Liver (tissue), 9 donors: ENCODE measurements around the gene GPR149. TPM values are rescaled to one million over a fixed set of nuclear protein-coding genes. Genes with fewer than 3 reads are reported as not detected.

Experiments
- DNase-seq: peaks from one replicate; pipeline ENCODE4 v3.0.0-alpha.2; 2017; ENCODE audit warnings: low spot score
- H3K27ac ChIP-seq, 2 donors: one replicate each; pipeline ENCODE4 v1.7.0; 2013; ENCODE audit warnings: inconsistent platforms in 2 of 2, low read length in 2 of 2, control low read depth in 1 of 2, low read depth in 1 of 2, mild to moderate bottlenecking in 1 of 2
- H3K27me3 ChIP-seq, 4 donors: one replicate each; pipeline versions ENCODE4 v1.6.1 to v1.7.0; 2013; ENCODE audit warnings: low read length in 3 of 4, inconsistent platforms in 1 of 4, mild to moderate bottlenecking in 1 of 4, moderate library complexity in 1 of 4; ENCODE audit not compliant: control insufficient read depth in 4 of 4, insufficient read depth in 4 of 4
- H3K36me3 ChIP-seq, 4 donors: one replicate each; pipeline versions ENCODE4 v1.6.1 to v1.7.0; 2013; ENCODE audit warnings: low read length in 3 of 4, mild to moderate bottlenecking in 3 of 4, low read depth in 1 of 4, moderate library complexity in 1 of 4; ENCODE audit not compliant: control insufficient read depth in 4 of 4, insufficient read depth in 3 of 4
- H3K4me1 ChIP-seq, 4 donors: one replicate each; pipeline versions ENCODE4 v1.6.1 to v1.7.0; 2013; ENCODE audit warnings: low read length in 3 of 4, mild to moderate bottlenecking in 3 of 4, moderate library complexity in 1 of 4; ENCODE audit not compliant: control insufficient read depth in 4 of 4, insufficient read depth in 4 of 4
- H3K4me3 ChIP-seq, 3 donors: one replicate each; pipeline versions ENCODE4 v1.6.1 to v1.7.0; 2013; ENCODE audit warnings: low read length in 3 of 3, control low read depth in 1 of 3, low read depth in 1 of 3, mild to moderate bottlenecking in 1 of 3
- H3K9ac ChIP-seq, 2 donors: one replicate each; pipeline ENCODE4 v1.7.0; 2013; ENCODE audit warnings: low read length in 2 of 2, mild to moderate bottlenecking in 2 of 2, moderate library complexity in 2 of 2, control low read depth in 1 of 2, low read depth in 1 of 2
- H3K9me3 ChIP-seq, 4 donors: one replicate each; pipeline versions ENCODE4 v1.6.1 to v1.7.0; 2013; ENCODE audit warnings: low read length in 3 of 4; ENCODE audit not compliant: control insufficient read depth in 4 of 4
- CTCF ChIP-seq: fragments of 150-350 bp; IDR thresholded peaks from 2 replicates; pipeline ENCODE4 v1.5.1; 2017; ENCODE audit warnings: improper control_type of control experiment, low read depth, low read length; ENCODE audit not compliant: missing input control
- EGR1 ChIP-seq, 2 donors: IDR thresholded peaks; 2 replicates each; pipeline ENCODE4 v1.6.1; 2016 to 2018; ENCODE audit warnings: antibody characterized with exemption in 2 of 2, low read depth in 2 of 2
- FOXA1 ChIP-seq: IDR thresholded peaks from 2 replicates; pipeline ENCODE4 v1.6.1; 2016; ENCODE audit warnings: antibody characterized with exemption
- FOXA2 ChIP-seq: IDR thresholded peaks from 2 replicates; pipeline ENCODE4 v1.6.1; 2016; ENCODE audit warnings: antibody characterized with exemption
- GABPA ChIP-seq, 2 donors: IDR thresholded peaks in 1 of 2; conservative IDR thresholded peaks in 1 of 2; 2 replicates each; pipeline ENCODE4 v1.6.1; 2016; ENCODE audit warnings: antibody characterized with exemption in 2 of 2, mild to moderate bottlenecking in 1 of 2, moderate library complexity in 1 of 2
- HNF4A ChIP-seq, 2 donors: conservative IDR thresholded peaks; 2 replicates each; pipeline ENCODE4 v1.6.1; 2016; ENCODE audit warnings: antibody characterized with exemption in 2 of 2, mild to moderate bottlenecking in 2 of 2
- HNF4G ChIP-seq: IDR thresholded peaks from 2 replicates; pipeline ENCODE4 v1.6.1; 2016; ENCODE audit warnings: antibody characterized with exemption
- MAX ChIP-seq: IDR thresholded peaks from 2 replicates; pipeline ENCODE4 v1.6.1; 2016; ENCODE audit warnings: antibody characterized with exemption
- NR2F2 ChIP-seq: IDR thresholded peaks from 2 replicates; pipeline ENCODE4 v1.6.1; 2016; ENCODE audit warnings: antibody characterized with exemption
- RAD21 ChIP-seq, 2 donors: IDR thresholded peaks; 2 replicates each; pipeline ENCODE4 v1.6.1; 2016; ENCODE audit warnings: antibody characterized with exemption in 2 of 2, mild to moderate bottlenecking in 2 of 2
- REST ChIP-seq: IDR thresholded peaks from 2 replicates; pipeline ENCODE4 v1.6.1; 2016; ENCODE audit warnings: antibody characterized with exemption, mild to moderate bottlenecking
- RXRA ChIP-seq, 2 donors: IDR thresholded peaks; 2 replicates each; pipeline ENCODE4 v1.6.1; 2017 to 2018; ENCODE audit warnings: antibody characterized with exemption in 2 of 2, mild to moderate bottlenecking in 1 of 2
- SP1 ChIP-seq: IDR thresholded peaks from 2 replicates; pipeline ENCODE4 v1.6.1; 2018; ENCODE audit warnings: antibody characterized with exemption, mild to moderate bottlenecking
- TAF1 ChIP-seq: conservative IDR thresholded peaks from 2 replicates; pipeline ENCODE4 v1.6.1; 2016; ENCODE audit warnings: antibody characterized with exemption, mild to moderate bottlenecking
- YY1 ChIP-seq: IDR thresholded peaks from 2 replicates; pipeline ENCODE4 v1.6.1; 2016; ENCODE audit warnings: antibody characterized with exemption, mild to moderate bottlenecking
- ZBTB33 ChIP-seq: IDR thresholded peaks from 2 replicates; pipeline ENCODE4 v1.6.1; 2016; ENCODE audit warnings: antibody characterized with exemption
- WGBS: extraction: QIAGEN DNeasy Blood & Tissue Kit; methylation state at CpG from one replicate; pipeline ENCODE4 v1.1.7; 2013; 5-methylcytosine and 5-hydroxymethylcytosine counted together
- polyA plus RNA-seq, 2 donors: library from polyadenylated mRNA; stranded (reverse) in 1 of 2; unstranded in 1 of 2; fragments of 200-250 nt in 1 of 2; fragments of >200 nt in 1 of 2; fragmentation: Nextera tagmentation in 1 of 2; extraction: Ambion mirVana in 1 of 2; gene quantifications; one replicate each; pipeline versions ENCODE4 v1.2.1 to v1.2.3, GENCODE V29; 2013 to 2015
- total RNA-seq, 2 donors: library from RNA; depleted of rRNA; stranded (reverse); fragments of >200 nt; gene quantifications; one replicate each; pipeline ENCODE4 v1.2.3, GENCODE V29; 2014
- TF ChIP-seq, protein P1 (sequence below): IDR thresholded peaks from 2 replicates; pipeline ENCODE4 v1.6.1; 2016; ENCODE audit warnings: antibody characterized with exemption
- donor health status: healthy.
- donor health status: healthy.
- donor health status: healthy.
- donor health status: healthy.
- donor health status: healthy.

Gene GPR149
- total and polyA plus RNA-seq, 4 donors, result not detected

GRCh38 chr3:154323891-154324738 is 105.9 kb downstream of the GPR149 start, which contains the start of gene DHX36:
Gene DHX36, minus strand, starts transcription at chr3:154324487. Its CDS starts 71 bp downstream, at chr3:154324416.
- WGBS, result under 1% methylated on average over 45 of the region's 45 CpGs
- TF ChIP-seq ZBTB33 (no peak), CTCF (peak; percentile 13), RAD21 (IDR thresholded peaks at IDR 0.05) (peak in 1 of 2 donors; percentile 26), SP1 (no peak), FOXA1 (no peak), YY1 (peak; percentile 97), MAX (peak; percentile 71), NR2F2 (peak; percentile 54), GABPA (IDR thresholded peaks at IDR 0.05 in 1 of 2, conservative IDR thresholded peaks at IDR 0.05 in 1 of 2) (peak; percentile 97), TAF1 (peak; percentile 75)
- H3K27me3 ChIP-seq, result no peaks in the 10 kb centered on the region

GRCh38 chr3:154316974-154317767 is 112.8 kb downstream of the GPR149 start:
- Histone ChIP-seq H3K4me3 (no peak overlapping the region), H3K36me3 (peaks cover 3 to 21% (median 15%) of the 10 kb centered on the region in 4 donors), H3K27me3 (no peaks in the 10 kb centered on the region), H3K9me3 (no peaks in the 10 kb centered on the region), H3K4me1 (peaks cover 0 to 14% (median 6%) of the 10 kb centered on the region in 4 donors), H3K27ac (no peak overlapping the region), H3K9ac (no peak overlapping the region)
- no peak for DNase-seq
- WGBS, result 85% methylated on average over 5 of the region's 5 CpGs
- TF ChIP-seq RAD21 (IDR thresholded peaks at IDR 0.05) (no peak), HNF4G (no peak), REST (no peak), GABPA (IDR thresholded peaks at IDR 0.05 in 1 of 2, conservative IDR thresholded peaks at IDR 0.05 in 1 of 2) (no peak), EGR1 (IDR thresholded peaks at IDR 0.05; ENCODE audit: low read depth in 2 of 2) (no peak), RXRA (IDR thresholded peaks at IDR 0.05) (no peak), YY1 (no peak), SP1 (no peak), NR2F2 (no peak), MAX (no peak), ZBTB33 (no peak), HNF4A (conservative IDR thresholded peaks at IDR 0.05) (no peak), TAF1 (no peak), FOXA2 (no peak), FOXA1 (no peak)
- TF ChIP-seq, protein P1, sequence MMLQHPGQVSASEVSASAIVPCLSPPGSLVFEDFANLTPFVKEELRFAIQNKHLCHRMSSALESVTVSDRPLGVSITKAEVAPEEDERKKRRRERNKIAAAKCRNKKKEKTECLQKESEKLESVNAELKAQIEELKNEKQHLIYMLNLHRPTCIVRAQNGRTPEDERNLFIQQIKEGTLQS, result no peak

More at GRCh38 chr3:154323891-154324738, 105.9 kb downstream of the GPR149 start, which contains the start of gene DHX36:
- Histone ChIP-seq H3K27ac (peak within 1 kb of the TSS; percentile 83 to 91), H3K9ac (peak within 1 kb of the TSS; percentile 68 to 98), H3K4me1 (peaks cover 0 to 22% (median 13%) of the 10 kb centered on the region in 4 donors), H3K4me3 (peak within 1 kb of the TSS; percentile 88 to 96 (median 94)), H3K9me3 (no peaks in the 10 kb centered on the region), H3K36me3 (peaks cover 0 to 1% (median 0%) of the 10 kb centered on the region in 4 donors)
- peak; percentile 89 for DNase-seq
